Measurements from ENCODE around the gene RALGPS2.

- TF ChIP-seq CTCF (IDR thresholded peaks at IDR 0.05): no peak
- TF ChIP-seq POLR2AphosphoS5 (IDR thresholded peaks at IDR 0.05): no peak
- no peak for TF ChIP-seq EP300 (IDR thresholded peaks at IDR 0.05)
These were observed 137.4 kb downstream of the RALGPS2 start for GRCh38 chr1:178862416-178862815.

Measured in upper lobe of left lung (tissue), 4 donors.